ENCODE results near the gene DYNC1H1.

Gene DYNC1H1

GRCh38 chr14:101964297-101965180, at the start of gene DYNC1H1:
DYNC1H1 (plus strand) TSS chr14:101964573; CDS start chr14:101964692, 119 bp downstream.
- peak within 1 kb of the TSS; percentile 96 for H3K4me3 ChIP-seq (ENCODE audit: low read length)
- no peak for TF ChIP-seq ZNF274 (IDR thresholded peaks at IDR 0.05; ENCODE audit: low read depth, low read length)

- no peak overlapping the region for H3K4me3 ChIP-seq (ENCODE audit: low read length)
- TF ChIP-seq ZNF274 (IDR thresholded peaks at IDR 0.05; ENCODE audit: low read depth, low read length) = no peak
Observed at GRCh38 chr14:101915871-101916815, 48.2 kb upstream of the DYNC1H1 start.

GRCh38 chr14:101916816-101917412, 47.5 kb upstream of the DYNC1H1 start:
- no peak for TF ChIP-seq ZNF274 (IDR thresholded peaks at IDR 0.05; ENCODE audit: low read depth, low read length)

GRCh38 chr14:101917413-101918017, 46.9 kb upstream of the DYNC1H1 start:
- H3K4me3 ChIP-seq (ENCODE audit: low read length) = no peak overlapping the region
- TF ChIP-seq ZNF274 (IDR thresholded peaks at IDR 0.05; ENCODE audit: low read depth, low read length) = no peak

More at GRCh38 chr14:101916816-101917412, 47.5 kb upstream of the DYNC1H1 start:
- H3K4me3 ChIP-seq (ENCODE audit: low read length) = no peak overlapping the region

GRCh38 chr14:101918065-101918989, 46.0 kb upstream of the DYNC1H1 start:
- H3K4me3 ChIP-seq (ENCODE audit: low read length) = no peak overlapping the region
- no peak for TF ChIP-seq ZNF274 (IDR thresholded peaks at IDR 0.05; ENCODE audit: low read depth, low read length)

GRCh38 chr14:101920271-101920670, 44.1 kb upstream of the DYNC1H1 start:
- TF ChIP-seq ZNF274 (IDR thresholded peaks at IDR 0.05; ENCODE audit: low read depth, low read length) = no peak

GRCh38 chr14:101922866-101923265, 41.5 kb upstream of the DYNC1H1 start:
- H3K4me3 ChIP-seq (ENCODE audit: low read length) = no peak overlapping the region
- no peak for TF ChIP-seq ZNF274 (IDR thresholded peaks at IDR 0.05; ENCODE audit: low read depth, low read length)

More at GRCh38 chr14:101920271-101920670, 44.1 kb upstream of the DYNC1H1 start:
- H3K4me3 ChIP-seq (ENCODE audit: low read length) = no peak overlapping the region

GRCh38 chr14:101925152-101925551, 39.2 kb upstream of the DYNC1H1 start:
- no peak for TF ChIP-seq ZNF274 (IDR thresholded peaks at IDR 0.05; ENCODE audit: low read depth, low read length)

GRCh38 chr14:101926085-101926484, 38.3 kb upstream of the DYNC1H1 start:
- TF ChIP-seq ZNF274 (IDR thresholded peaks at IDR 0.05; ENCODE audit: low read depth, low read length) = no peak
- no peak overlapping the region for H3K4me3 ChIP-seq (ENCODE audit: low read length)

More at GRCh38 chr14:101925152-101925551, 39.2 kb upstream of the DYNC1H1 start:
- H3K4me3 ChIP-seq (ENCODE audit: low read length) = no peak overlapping the region

GRCh38 chr14:101926620-101927019, 37.8 kb upstream of the DYNC1H1 start:
- TF ChIP-seq ZNF274 (IDR thresholded peaks at IDR 0.05; ENCODE audit: low read depth, low read length) = no peak
- no peak overlapping the region for H3K4me3 ChIP-seq (ENCODE audit: low read length)

GRCh38 chr14:101927859-101928258, 36.5 kb upstream of the DYNC1H1 start:
- no peak overlapping the region for H3K4me3 ChIP-seq (ENCODE audit: low read length)
- TF ChIP-seq ZNF274 (IDR thresholded peaks at IDR 0.05; ENCODE audit: low read depth, low read length) = no peak

GRCh38 chr14:101928415-101928841, 35.9 kb upstream of the DYNC1H1 start:
- no peak overlapping the region for H3K4me3 ChIP-seq (ENCODE audit: low read length)
- no peak for TF ChIP-seq ZNF274 (IDR thresholded peaks at IDR 0.05; ENCODE audit: low read depth, low read length)

Measured in GM08714 (cell line).